ENCODE results near the gene HEMK1. TPM values are rescaled to one million over a fixed set of nuclear protein-coding genes. Genes with fewer than 3 reads are reported as not detected.

HEMK1 gene
- total RNA-seq, 1 experiment from 2014 or later: 22.2 TPM

- Histone ChIP-seq H3K4me2 (ENCODE audit: low read length) (no peak overlapping the region), H4K20me1 (ENCODE audit: low read length) (no peaks in the 10 kb centered on the region), H3K27me3 (ENCODE audit: low read length) (no peaks in the 10 kb centered on the region), H3K9me2 (replicated peaks; ENCODE audit: low read length) (no peaks in the 10 kb centered on the region), H3K9me3 (ENCODE audit: low read length) (no peaks in the 10 kb centered on the region), H3K36me3 (ENCODE audit: low read depth, low read length) (no peaks in the 10 kb centered on the region), H2AFZ (ENCODE audit: low read length) (no peak overlapping the region), H3K79me2 (ENCODE audit: low read length) (no peaks in the 10 kb centered on the region), H3K9ac (ENCODE audit: low read length) (no peak overlapping the region), H3K4me3 (ENCODE audit: low read length) (no peak overlapping the region), H3K4me1 (ENCODE audit: insufficient read depth, low read length) (peaks cover 27% of the 10 kb centered on the region), H3K27ac (ENCODE audit: low read length) (no peak overlapping the region), H3F3A (ENCODE audit: low read length, unreplicated experiment) (no peaks in the 10 kb centered on the region)
- DNase-seq (no peak), ATAC-seq (no peak)
- TF ChIP-seq EZH2phosphoT487 (IDR thresholded peaks at IDR 0.05; ENCODE audit: borderline replicate concordance, low read length): no peak
- TF ChIP-seq EZH2 (IDR thresholded peaks at IDR 0.05; ENCODE audit: low read length, unreplicated experiment): no peak
- TF ChIP-seq, protein P1, sequence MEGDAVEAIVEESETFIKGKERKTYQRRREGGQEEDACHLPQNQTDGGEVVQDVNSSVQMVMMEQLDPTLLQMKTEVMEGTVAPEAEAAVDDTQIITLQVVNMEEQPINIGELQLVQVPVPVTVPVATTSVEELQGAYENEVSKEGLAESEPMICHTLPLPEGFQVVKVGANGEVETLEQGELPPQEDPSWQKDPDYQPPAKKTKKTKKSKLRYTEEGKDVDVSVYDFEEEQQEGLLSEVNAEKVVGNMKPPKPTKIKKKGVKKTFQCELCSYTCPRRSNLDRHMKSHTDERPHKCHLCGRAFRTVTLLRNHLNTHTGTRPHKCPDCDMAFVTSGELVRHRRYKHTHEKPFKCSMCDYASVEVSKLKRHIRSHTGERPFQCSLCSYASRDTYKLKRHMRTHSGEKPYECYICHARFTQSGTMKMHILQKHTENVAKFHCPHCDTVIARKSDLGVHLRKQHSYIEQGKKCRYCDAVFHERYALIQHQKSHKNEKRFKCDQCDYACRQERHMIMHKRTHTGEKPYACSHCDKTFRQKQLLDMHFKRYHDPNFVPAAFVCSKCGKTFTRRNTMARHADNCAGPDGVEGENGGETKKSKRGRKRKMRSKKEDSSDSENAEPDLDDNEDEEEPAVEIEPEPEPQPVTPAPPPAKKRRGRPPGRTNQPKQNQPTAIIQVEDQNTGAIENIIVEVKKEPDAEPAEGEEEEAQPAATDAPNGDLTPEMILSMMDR (conservative IDR thresholded peaks at IDR 0.05; ENCODE audit: low read depth, low read length): no peak
- CTCF ChIA-PET: no interaction called here
- intact Hi-C loops (cut with micrococcal nuclease): no loop called here
- no TSS peak for BruUV-seq (replicated peaks)
- POLR2A ChIA-PET (ENCODE audit: unreplicated experiment): no interaction called here
These were observed 35.6 kb downstream of the HEMK1 start for GRCh38 chr3:50604628-50605588.

DNA sequence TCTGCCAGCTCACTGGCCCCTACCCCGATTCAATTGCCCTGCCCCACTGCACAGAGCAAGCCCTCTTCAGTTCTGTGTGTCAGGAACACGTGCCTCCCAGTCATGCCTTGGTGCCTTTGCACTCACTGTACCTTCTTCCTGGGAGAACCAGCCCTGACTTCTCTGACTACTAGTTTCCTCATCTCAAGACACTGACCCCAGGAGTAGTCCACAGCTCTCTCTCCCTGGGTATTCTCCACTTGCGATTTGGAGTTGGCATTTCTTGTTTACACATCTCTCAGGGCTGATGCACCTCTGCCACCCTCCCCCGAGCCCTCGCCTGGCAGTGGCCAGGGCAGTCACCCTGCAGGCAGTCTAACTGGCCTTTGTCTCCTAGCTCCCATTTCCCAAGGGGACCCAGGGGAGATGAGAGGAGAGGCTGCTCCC, 36.6 kb downstream of the HEMK1 start:
- ChIA-PET POLR2A (ENCODE audit: unreplicated experiment) (no interaction called here), CTCF (no interaction called here)
- Histone ChIP-seq H2AFZ (ENCODE audit: low read length) (no peak overlapping the region), H3K4me2 (ENCODE audit: low read length) (no peak overlapping the region), H3K4me3 (ENCODE audit: low read length) (no peak overlapping the region), H3K27ac (ENCODE audit: low read length) (no peak overlapping the region), H3K79me2 (ENCODE audit: low read length) (no peaks in the 10 kb centered on the region), H3K9me3 (ENCODE audit: low read length) (no peaks in the 10 kb centered on the region), H3F3A (ENCODE audit: low read length, unreplicated experiment) (no peaks in the 10 kb centered on the region), H3K27me3 (ENCODE audit: low read length) (no peaks in the 10 kb centered on the region), H3K36me3 (ENCODE audit: low read depth, low read length) (no peaks in the 10 kb centered on the region), H3K9ac (ENCODE audit: low read length) (no peak overlapping the region), H4K20me1 (ENCODE audit: low read length) (no peaks in the 10 kb centered on the region), H3K9me2 (replicated peaks; ENCODE audit: low read length) (no peaks in the 10 kb centered on the region), H3K4me1 (ENCODE audit: insufficient read depth, low read length) (peaks cover 27% of the 10 kb centered on the region)
- TF ChIP-seq EZH2 (IDR thresholded peaks at IDR 0.05; ENCODE audit: low read length, unreplicated experiment): no peak
- TF ChIP-seq, protein P1 (conservative IDR thresholded peaks at IDR 0.05; ENCODE audit: low read depth, low read length): no peak
- TF ChIP-seq EZH2phosphoT487 (IDR thresholded peaks at IDR 0.05; ENCODE audit: borderline replicate concordance, low read length): no peak
- DNase-seq: no peak
- ATAC-seq: no peak
- intact Hi-C loops (cut with micrococcal nuclease): no loop called here
- no TSS peak for BruUV-seq (replicated peaks)

DNA sequence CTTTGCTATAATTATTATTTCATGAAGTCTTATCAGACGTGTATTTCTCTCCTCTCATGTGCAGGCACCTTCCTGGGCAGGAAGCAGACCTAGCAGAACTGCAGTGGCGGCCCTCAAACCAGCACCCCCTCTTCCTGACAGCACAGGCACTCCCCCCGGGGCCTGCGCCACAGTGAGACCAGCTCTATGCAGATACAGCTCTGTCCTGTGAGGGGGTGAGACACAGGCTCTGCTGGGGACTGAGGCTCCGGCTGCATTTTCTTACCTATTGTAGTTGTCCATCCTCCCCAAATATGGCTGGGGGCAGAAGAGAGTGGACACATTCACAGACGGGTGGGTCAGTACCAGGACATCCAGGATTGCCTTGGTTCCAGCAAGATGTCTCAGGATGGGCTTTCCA, 37.3 kb downstream of the HEMK1 start:
- Histone ChIP-seq H4K20me1 (ENCODE audit: low read length) (no peaks in the 10 kb centered on the region), H3K4me2 (ENCODE audit: low read length) (no peak overlapping the region), H3K79me2 (ENCODE audit: low read length) (no peaks in the 10 kb centered on the region), H3K4me3 (ENCODE audit: low read length) (no peak overlapping the region), H3K9me3 (ENCODE audit: low read length) (no peaks in the 10 kb centered on the region), H3K9ac (ENCODE audit: low read length) (no peak overlapping the region), H3K27ac (ENCODE audit: low read length) (no peak overlapping the region), H2AFZ (ENCODE audit: low read length) (no peak overlapping the region), H3K27me3 (ENCODE audit: low read length) (no peaks in the 10 kb centered on the region), H3F3A (ENCODE audit: low read length, unreplicated experiment) (no peaks in the 10 kb centered on the region), H3K9me2 (replicated peaks; ENCODE audit: low read length) (no peaks in the 10 kb centered on the region), H3K36me3 (ENCODE audit: low read depth, low read length) (no peaks in the 10 kb centered on the region), H3K4me1 (ENCODE audit: insufficient read depth, low read length) (peaks cover 26% of the 10 kb centered on the region)
- ChIA-PET CTCF (no interaction called here), POLR2A (ENCODE audit: unreplicated experiment) (no interaction called here)
- ATAC-seq (no peak), DNase-seq (no peak)
- no TSS peak for BruUV-seq (replicated peaks)
- TF ChIP-seq EZH2phosphoT487 (IDR thresholded peaks at IDR 0.05; ENCODE audit: borderline replicate concordance, low read length) (no peak), EZH2 (IDR thresholded peaks at IDR 0.05; ENCODE audit: low read length, unreplicated experiment) (no peak)
- TF ChIP-seq, protein P1 (conservative IDR thresholded peaks at IDR 0.05; ENCODE audit: low read depth, low read length): no peak
- intact Hi-C loops (cut with micrococcal nuclease): no loop called here
